OCI-LY3 (cell line): ENCODE measurements around the gene SCGB1C2.

Source experiments
- CTCF ChIP-seq: fragments of 200-600, 300-600 bp; sonication (generic); IDR thresholded peaks from 2 replicates; pipeline ENCODE4 v1.5.1; 2014; ENCODE audit warnings: antibody characterized with exemption, low read length, low read depth
- EZH2phosphoT487 ChIP-seq: fragments of 200-600 bp; shearing (Covaris generic); IDR thresholded peaks from 2 replicates; pipeline ENCODE4 v1.6.1; 2018; ENCODE audit warnings: antibody characterized with exemption, mixed run types, low read depth

GRCh38 chr17:152860-153420 is 15.6 kb downstream of the SCGB1C2 start:
- TF ChIP-seq CTCF (no peak), EZH2phosphoT487 (no peak)
